ENCODE results near the gene ADAMTS1.

Gene ADAMTS1

DNA sequence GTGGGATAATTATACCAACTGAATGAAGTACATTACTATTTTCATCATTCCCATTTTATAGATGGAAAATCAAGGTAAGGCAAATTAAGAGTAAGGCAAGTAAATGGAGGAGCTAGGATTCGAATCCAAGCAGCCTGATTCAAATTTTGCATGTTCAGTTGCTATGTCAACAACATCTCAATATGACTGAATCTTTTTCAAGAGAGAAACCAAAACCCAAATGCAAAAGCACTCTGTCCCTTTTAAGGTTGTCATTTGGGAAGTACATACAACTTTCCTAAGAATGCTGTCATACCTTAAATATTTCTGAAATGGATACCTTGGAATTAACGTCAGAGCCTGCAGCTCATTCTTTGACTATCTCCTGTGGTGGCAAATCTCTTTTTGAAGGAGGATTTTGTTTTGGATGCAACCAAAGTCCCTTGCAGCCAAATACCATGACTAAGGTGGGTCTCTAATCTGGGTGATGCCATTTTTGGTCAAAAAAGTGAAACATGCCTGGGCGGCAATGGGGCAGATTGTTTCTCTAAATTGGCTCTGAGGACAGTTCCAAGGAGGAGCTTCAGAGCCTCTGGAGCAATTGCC lies 25.4 kb downstream of the ADAMTS1 start:
- in situ Hi-C loops (cut with MboI; ENCODE audit: low sequenced_read_pairs), result no loop called here

DNA sequence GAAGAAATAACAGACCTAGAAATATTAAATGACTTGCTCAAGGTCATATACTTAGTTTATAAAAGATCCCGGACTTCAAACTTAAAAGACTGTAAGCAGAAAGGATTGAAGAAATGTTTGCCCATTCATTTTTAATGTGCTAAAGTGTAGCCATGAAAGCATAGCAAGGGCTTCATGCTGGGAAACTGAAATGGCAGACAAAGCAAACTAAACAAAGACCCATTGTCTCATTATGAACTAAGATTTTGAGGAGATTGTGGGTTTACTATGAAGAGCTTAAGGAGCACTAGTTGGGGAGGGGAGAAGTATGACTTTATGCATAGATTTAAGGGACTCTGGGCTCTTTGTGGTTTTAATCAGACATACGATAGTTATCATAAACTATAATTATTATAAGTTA lies 26.3 kb downstream of the ADAMTS1 start:
- in situ Hi-C loops (cut with MboI; ENCODE audit: low sequenced_read_pairs), result no loop called here

DNA sequence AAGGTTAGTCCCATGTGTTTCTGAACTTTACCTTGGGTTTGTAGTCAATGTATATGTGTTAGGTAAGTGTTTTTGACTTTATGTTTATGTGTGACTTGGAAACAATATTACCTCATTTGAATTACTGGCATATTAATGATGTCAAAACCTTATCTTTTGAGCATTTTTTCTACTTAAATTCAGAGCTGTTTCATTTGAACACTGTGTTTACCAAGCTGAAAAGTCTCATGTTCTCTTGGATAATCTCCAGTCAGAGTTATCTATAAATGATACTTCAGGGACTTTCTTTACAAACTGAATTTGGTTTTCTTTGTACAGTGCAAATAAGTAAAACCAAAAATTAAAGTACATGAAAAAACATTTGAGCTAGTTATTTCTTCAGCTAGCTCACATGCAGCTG lies 30.0 kb downstream of the ADAMTS1 start:
- in situ Hi-C loops (cut with MboI; ENCODE audit: low sequenced_read_pairs), result no loop called here

DNA sequence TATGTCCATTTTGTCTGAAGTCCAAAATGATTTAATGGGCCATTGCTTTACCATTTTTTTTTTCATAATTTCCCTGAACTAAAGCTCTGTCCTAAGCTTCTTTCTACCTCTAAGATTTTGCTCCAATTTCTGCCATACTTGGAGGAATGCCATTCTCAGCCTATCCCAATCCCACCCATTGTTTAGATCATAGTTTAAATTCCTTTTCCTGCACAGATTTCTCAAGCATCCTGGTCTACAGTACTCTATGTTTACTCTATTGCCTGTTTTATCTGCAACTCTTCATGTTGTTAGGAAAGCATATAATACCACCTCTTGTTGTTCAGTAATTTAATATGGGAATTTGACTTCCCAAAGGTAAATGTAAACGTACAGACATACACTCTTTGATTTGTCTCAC lies 30.8 kb downstream of the ADAMTS1 start:
- in situ Hi-C loops (cut with MboI; ENCODE audit: low sequenced_read_pairs), result no loop called here

DNA sequence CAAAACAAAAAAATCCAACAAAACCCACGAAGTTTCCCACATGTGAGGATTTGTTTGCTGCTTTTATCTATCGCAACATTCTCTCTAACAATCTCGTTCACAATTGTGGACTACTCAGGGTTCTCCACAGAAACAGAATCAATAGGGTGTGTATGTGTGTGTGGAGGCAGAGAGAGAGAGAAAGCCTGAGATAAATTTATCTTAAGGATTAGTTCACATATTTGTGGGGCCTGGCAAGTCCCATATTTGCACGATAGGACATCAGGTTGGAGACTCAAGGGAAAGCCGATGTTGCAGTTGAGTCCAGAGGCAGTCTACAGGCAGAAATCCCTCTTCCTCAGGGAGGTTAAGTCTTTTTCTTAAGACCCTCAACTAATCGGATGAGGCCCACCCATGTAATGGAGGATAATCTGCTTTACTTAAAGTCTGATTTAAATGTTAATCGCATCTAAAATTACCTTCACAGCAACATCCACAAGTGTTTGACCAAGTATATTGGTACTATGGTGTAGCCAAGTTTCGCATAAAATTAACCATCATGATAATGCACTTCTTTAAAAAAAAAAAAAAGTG lies 31.7 kb downstream of the ADAMTS1 start:
- in situ Hi-C loops (cut with MboI; ENCODE audit: low sequenced_read_pairs), result no loop called here

DNA sequence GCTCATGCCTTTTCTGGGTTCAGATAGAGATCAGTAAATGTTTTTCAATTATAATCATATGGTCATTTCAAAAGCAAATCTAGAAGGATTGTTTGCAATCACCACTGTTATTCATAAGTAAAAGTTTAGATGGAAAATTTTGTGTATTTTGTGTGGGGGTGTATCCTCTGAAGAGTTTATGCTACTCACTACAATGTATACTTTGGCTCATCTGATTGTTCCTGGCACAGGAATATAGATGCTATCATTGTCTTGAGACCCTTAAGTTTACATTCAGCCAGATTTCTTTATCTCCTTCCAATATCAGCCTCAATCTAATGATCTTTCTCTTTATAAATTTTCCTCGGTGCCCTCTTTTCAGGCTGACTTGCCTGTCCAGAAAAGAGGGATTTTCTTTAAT lies 33.0 kb downstream of the ADAMTS1 start:
- in situ Hi-C loops (cut with MboI; ENCODE audit: low sequenced_read_pairs), result no loop called here

DNA sequence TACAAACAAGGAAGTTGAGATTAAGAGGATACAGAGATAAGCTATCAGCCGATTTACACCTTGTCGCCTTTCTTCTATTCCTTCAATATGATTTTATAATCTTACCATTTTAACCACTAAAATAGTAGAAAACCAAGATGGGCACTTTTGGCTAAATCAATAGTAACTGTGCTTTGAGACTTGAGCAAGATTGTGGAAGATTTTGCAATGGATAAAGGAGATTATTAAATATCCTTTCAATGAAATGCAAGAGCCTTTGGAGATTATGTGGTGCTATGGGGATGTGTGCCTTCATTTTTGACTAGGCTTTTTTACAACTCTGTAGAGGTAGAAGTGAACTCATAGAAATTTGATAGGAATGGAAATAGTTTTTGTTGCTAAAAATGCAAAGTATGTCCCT lies 33.7 kb downstream of the ADAMTS1 start:
- in situ Hi-C loops (cut with MboI; ENCODE audit: low sequenced_read_pairs), result no loop called here

DNA sequence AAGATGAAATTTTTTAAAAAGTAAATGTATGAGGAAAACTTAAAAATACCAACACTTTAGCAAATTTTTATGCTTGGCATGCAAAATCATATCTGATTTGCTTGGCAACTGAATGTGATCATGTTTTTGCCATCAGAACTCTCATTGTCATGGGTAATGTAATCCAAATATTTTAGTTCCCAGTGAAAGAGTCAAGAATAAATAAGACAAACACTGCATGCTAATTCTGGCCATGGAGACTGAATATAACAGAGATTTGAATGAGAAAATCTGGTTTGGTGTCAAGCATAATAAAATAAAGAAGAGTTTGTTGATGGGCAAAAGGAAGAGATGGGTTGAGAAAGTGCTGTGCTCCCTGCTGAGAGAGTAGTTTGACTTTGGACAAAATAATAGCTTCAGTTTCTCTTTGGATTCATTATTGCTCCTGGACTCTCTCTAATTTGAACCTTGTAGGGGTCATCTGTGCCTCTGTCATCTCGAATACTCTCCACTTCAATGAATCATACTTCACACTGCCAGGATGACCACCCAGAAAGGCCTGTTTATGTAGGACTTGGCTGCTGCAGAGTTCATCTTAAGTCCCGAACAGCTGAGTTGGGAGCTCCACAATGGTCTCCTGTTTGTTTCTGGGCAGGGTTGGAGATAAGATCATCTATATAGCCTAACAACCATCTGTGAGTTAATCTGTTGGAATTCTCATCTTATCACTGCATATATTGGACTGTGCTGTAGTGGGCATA lies 34.4 kb downstream of the ADAMTS1 start:
- in situ Hi-C loops (cut with MboI; ENCODE audit: low sequenced_read_pairs), result no loop called here

DNA sequence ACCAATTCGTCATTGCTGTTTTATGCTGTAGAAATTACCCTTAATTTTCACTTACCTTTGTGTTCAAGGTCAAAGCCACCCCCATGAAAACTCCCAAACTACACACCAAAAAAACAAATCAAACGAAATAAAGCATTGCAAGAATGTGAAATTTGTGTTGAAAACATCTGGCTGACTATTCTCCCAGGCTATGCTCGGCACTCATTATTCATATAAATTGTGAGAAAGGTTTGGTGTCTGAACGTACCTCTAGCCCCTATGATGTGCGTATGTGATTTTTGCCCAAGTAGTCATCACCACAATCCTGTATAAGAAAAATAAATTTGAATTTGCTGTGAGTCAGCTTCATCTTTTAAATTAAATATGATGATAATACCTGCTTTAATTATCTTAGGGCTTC lies 34.9 kb downstream of the ADAMTS1 start:
- in situ Hi-C loops (cut with MboI; ENCODE audit: low sequenced_read_pairs), result no loop called here

DNA sequence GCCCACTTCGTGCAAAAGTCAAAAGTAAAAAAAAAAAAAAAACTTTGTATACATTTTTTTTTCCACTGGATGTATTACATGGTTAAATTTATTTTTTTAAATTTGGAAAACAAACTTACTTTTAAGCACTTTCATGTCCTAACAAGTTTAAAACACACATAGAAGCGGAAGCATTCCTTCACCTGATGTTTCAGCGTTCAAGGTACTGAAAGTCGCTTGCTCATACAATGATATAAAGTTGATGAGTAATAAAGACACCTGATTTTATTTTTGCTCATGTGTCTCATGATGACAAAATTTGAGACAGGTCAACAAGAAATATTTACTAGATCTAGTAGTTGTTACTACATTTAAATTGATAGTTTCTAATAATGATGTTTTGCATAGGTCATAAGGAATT lies 35.5 kb downstream of the ADAMTS1 start:
- in situ Hi-C loops (cut with MboI; ENCODE audit: low sequenced_read_pairs), result no loop called here

DNA sequence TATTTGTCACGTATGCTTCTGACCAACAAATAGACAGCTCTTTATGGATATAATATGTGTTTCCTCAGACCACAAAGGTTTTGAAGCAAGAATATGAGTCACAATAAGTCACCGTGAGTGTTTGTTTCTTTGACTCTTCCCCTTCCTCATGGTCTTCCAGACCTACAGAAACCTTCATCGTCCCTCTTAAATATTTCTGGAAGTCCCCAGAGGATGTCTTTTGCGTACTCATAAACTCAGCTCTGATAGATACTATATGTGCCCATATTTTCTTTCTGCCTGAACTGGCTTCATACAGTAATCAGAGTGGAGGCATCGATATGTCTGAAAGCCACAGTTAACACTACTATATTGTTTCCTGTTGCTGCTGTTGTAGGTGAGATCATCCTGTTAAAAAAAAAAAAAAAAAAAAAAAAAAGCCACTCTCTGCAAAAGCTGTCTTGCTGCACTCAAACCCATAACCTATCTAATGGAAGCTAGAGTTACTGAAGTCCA lies 38.4 kb downstream of the ADAMTS1 start:
- in situ Hi-C loops (cut with MboI; ENCODE audit: low sequenced_read_pairs), result no loop called here

DNA sequence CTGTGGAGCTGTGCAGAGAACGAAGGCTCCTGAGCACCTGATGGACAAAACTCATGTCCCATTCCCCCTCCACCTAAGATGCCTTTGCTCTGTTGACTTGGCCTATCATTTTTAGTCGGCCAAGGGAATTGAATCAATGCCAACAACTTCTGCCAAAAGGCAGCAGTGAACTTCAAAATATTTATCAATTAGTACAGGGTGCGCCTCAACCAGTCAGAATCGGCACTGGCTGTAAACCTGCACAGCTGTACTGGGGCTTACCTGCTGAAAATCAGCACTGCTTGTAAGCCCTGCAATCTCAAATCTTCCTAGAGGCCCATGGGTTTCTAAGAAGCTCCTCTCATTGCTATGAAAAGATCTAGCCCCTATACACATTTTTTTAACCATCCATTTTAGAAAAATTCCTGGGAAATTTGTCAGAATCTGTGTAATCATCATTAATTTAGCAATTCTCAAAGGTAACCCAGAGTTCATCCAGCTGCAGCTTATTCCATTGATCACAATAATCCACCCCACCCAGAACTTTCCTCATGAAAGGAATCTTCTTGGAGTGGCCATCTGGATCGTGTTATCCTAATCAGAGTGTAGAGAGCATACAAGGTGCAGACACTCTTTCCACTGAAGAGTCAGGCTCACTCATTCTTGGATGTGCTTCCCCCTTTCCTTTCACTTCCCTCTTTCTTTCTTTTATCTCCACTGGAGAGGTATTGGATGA lies 40.2 kb downstream of the ADAMTS1 start:
- in situ Hi-C loops (cut with MboI; ENCODE audit: low sequenced_read_pairs), result no loop called here

DNA sequence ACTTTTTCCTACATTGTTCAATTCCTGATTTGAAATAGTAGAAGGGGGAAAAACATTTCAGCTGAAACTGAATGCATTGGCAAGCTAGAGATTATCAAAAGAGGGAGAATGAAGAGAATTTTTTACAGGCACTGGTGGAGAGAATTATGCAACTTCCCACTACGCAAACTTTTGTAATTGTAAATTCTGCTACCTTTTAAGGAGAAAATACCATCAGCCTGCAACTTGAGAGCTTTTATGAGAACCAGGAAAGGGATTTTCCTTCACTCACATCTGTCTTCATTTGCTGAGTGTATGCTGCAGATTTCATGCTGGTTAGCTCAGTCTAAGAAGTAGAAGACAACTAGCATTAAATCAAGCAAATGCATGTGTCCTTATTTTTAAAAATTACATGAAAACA lies 43.7 kb downstream of the ADAMTS1 start:
- in situ Hi-C loops (cut with MboI; ENCODE audit: low sequenced_read_pairs), result no loop called here

DNA sequence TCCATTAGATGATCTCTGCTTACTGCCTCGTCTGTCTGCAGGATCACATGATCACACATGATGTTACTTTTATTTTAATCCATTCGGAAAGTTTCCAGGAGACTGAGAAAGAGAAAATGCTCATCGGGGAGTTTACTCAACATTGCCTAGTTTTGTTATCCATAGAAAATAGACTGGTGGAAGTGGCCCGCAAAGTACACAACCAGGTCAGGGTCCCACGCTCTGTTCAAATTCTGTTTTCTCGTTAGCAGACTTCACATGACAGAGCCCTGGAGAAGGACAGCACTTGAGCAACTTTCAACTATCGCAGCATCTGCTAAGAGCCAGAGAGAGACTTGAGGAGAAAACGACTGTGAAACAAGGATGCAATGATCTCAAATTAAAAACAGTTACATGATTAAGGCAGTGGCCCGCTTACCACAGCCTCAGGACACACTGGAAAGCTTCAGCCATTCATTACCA lies 44.2 kb downstream of the ADAMTS1 start:
- in situ Hi-C loops (cut with MboI; ENCODE audit: low sequenced_read_pairs), result no loop called here

DNA sequence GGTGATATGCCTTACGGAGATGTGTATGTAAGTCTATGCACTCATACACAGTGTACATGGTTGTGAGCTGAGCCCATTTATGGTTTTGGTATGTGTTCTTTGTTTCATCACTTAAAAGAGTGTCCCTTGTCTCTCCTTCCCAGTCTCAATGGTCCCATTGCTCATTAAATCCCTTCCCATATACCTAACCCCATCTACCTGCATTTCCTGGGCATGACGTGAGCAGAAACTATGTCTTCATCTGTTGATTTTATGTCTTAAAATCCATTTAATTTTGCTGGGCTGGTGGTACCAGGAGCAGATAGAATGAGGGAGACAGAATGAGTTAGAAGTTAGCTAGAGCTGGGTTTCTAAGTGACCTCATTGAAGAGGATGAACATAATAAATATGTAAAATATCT lies 44.8 kb downstream of the ADAMTS1 start:
- in situ Hi-C loops (cut with MboI; ENCODE audit: low sequenced_read_pairs), result no loop called here

DNA sequence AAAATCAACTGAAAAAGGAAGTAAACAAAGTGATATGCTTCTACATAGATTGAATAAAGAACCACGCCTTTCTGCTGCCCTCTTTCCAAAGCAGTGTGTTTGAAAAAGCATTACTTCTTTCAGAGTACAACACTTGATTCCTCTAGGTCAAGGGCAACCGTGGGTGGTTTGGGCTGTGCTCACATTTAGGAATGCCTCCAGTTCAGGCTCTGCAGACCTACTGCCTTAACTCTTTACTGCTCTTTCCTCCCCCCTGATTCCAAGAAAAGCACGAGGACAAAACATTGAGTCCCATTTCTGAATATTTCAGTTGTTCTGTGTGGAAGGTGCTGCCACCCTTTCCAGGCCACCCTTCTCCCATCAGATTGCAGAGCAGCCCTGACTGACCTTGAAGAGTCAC lies 45.2 kb downstream of the ADAMTS1 start:
- in situ Hi-C loops (cut with MboI; ENCODE audit: low sequenced_read_pairs), result no loop called here

DNA sequence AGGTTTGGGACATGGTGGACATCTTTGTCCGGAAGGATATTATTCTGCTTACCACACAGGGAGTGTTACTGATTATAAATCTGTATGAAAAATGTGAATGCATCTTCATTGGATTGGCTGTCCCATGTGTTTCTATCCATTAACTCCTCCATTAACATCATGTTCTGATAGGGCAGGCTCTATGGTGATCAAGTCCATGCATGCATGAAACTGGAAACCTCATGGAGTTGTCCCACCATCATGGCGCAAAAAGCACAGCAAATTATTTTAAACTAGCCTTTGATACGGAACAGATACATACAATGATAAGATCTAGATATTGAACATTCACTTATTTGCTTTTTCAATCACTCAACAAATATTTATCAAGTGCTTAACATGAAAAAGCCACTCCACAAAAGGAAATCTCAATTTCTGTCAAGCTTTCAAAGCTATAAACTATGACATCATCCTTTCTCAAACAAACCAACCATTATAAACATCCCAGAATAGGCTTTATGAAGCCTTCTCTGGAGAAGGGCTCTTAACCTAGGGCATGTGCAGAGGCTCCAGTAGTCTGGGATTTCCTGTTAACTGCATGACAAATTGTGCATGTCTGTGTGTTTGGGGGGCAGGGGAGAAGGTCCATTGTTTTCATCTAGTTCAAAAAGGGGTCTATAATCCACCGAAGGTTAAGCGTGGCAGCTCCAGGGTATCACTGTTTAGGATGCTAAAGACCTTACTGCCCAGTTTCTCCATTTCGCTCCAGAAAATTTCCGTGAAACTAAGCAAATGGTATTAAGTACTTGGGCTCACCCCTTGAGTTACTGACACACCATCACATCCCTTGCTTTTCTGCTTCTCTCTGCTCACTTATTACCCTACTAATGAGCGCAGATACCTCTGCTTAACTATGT lies 46.1 kb downstream of the ADAMTS1 start:
- in situ Hi-C loops (cut with MboI; ENCODE audit: low sequenced_read_pairs), result no loop called here

DNA sequence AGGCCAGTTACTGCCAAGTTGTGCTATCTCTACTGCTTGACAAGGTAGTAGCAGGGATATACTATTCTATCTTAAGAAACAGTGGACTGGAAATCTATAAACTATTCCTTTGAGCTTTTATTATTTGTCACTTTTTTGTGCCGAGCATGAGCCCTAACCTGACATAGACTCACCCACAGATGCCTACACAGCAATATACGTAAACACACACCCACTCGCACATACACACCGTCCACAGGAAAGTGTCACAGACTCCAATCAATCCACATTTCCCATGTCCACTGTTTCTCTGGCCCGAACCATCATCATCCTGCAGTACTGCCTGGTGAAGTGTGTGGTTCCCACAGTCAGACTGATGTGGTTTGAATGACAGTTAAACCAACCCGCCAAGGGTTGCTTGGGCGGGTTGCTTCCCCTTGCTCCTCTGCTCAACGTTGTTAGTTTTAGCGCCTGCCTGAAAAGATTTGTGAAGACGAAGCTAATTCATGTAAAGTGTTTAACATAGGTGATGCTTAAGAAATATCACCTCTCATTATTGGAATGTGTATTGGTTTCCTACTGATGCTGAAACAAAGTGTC lies 47.2 kb downstream of the ADAMTS1 start:
- in situ Hi-C loops (cut with MboI; ENCODE audit: low sequenced_read_pairs), result no loop called here

DNA sequence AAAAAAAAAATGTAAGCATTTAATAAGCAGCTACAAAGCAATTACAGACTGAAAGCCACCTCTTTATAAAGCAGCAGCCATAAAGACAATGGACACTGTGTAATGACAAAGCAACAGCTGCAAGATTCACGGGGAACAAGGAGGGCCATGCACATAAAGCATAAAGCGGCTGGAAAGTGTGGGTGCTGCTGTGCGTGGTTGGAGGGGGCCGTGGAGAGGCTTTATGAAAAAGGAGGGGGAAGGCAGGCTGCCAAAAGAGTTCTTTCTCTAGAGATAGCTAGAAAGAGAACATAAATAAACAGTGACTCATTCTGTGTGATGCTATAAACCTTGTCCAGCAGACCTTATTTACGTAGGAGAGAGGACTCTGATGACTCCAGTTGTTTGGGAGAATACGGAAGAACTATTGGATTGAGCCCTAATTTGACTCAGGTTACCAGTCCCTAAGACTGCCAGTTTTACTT lies 49.3 kb downstream of the ADAMTS1 start:
- in situ Hi-C loops (cut with MboI; ENCODE audit: low sequenced_read_pairs), result no loop called here

DNA sequence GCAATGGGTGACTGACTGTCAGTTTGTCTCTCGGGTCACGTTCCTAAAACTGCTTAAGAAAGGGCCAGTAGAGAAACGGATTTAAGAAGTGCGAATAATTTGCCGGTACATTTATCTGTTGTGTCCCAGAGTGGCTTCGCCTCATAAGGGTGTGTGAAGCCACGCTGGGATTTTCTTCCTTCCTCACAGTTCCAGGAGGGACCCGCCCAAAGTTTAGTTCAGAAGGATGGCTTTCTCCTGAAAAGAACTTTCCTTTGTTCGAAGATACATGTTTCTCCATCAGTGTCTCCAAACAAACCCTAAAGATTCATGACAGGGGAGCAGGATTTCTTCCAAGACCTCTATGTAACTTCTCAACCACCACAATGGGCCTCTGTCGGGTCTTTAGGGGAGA lies 49.8 kb downstream of the ADAMTS1 start:
- in situ Hi-C loops (cut with MboI; ENCODE audit: low sequenced_read_pairs), result no loop called here
